ENCODE measurements around the gene TTC36. TPM values are rescaled to one million over a fixed set of nuclear protein-coding genes. Genes with fewer than 3 reads are reported as not detected.

The TTC36 gene
- total and polyA plus RNA-seq, 2 experiments from 2014 or later = 3.1 to 4.9 TPM

- no peak for TF ChIP-seq CTCF (IDR thresholded peaks at IDR 0.05; ENCODE audit: poor library complexity)
- no peak for TF ChIP-seq EZH2 (IDR thresholded peaks at IDR 0.05; ENCODE audit: borderline replicate concordance)
- no peak for TF ChIP-seq EZH2phosphoT487 (IDR thresholded peaks at IDR 0.05; ENCODE audit: low read depth, severe bottlenecking, unreplicated experiment)
- DNase-seq (ENCODE audit: low spot score) = no peak
- H4K20me1 ChIP-seq (ENCODE audit: insufficient read depth, poor library complexity, severe bottlenecking) = no peaks in the 10 kb centered on the region
- H2AFZ ChIP-seq = no peak overlapping the region
- 86% methylated on average over 10 of the region's 10 CpGs for WGBS (ENCODE audit: low lambda C conversion rate, missing lambda C conversion rate)
- H3K36me3 ChIP-seq (replicated peaks; ENCODE audit: insufficient read depth, low read depth) = no peaks in the 10 kb centered on the region
- peak overlapping the region; percentile 91 for H3K27ac ChIP-seq
- H3K27me3 ChIP-seq = no peaks in the 10 kb centered on the region
- no peaks in the 10 kb centered on the region for H3K9me2 ChIP-seq (replicated peaks; ENCODE audit: insufficient read depth)
- peak overlapping the region; percentile 92 for H3K4me2 ChIP-seq
- H3K79me2 ChIP-seq = peaks cover 10% of the 10 kb centered on the region
- H3K4me1 ChIP-seq (ENCODE audit: insufficient read depth) = peaks cover 15% of the 10 kb centered on the region
- H3K9me3 ChIP-seq (ENCODE audit: low read depth) = no peaks in the 10 kb centered on the region
- H3K4me3 ChIP-seq = no peak overlapping the region
Measured at GRCh38 chr11:118532091-118532490, 4.8 kb downstream of the TTC36 start.

GRCh38 chr11:118532852-118533768 is 5.8 kb downstream of the TTC36 start:
- Histone ChIP-seq H2AFZ (no peak overlapping the region), H3K9me2 (replicated peaks; ENCODE audit: insufficient read depth) (no peaks in the 10 kb centered on the region), H3K4me3 (no peak overlapping the region), H3K9me3 (ENCODE audit: low read depth) (no peaks in the 10 kb centered on the region), H3K27me3 (no peaks in the 10 kb centered on the region), H3K4me2 (no peak overlapping the region), H3K27ac (peak overlapping the region; percentile 9), H3K79me2 (peaks cover 10% of the 10 kb centered on the region), H3K36me3 (replicated peaks; ENCODE audit: insufficient read depth, low read depth) (no peaks in the 10 kb centered on the region), H4K20me1 (ENCODE audit: insufficient read depth, poor library complexity, severe bottlenecking) (no peaks in the 10 kb centered on the region), H3K4me1 (ENCODE audit: insufficient read depth) (peaks cover 15% of the 10 kb centered on the region)
- DNase-seq (ENCODE audit: low spot score) = no peak
- TF ChIP-seq EZH2phosphoT487 (IDR thresholded peaks at IDR 0.05; ENCODE audit: low read depth, severe bottlenecking, unreplicated experiment) (no peak), EZH2 (IDR thresholded peaks at IDR 0.05; ENCODE audit: borderline replicate concordance) (no peak), CTCF (IDR thresholded peaks at IDR 0.05; ENCODE audit: poor library complexity) (no peak)
- 96% methylated on average over 19 of the region's 19 CpGs for WGBS (ENCODE audit: low lambda C conversion rate, missing lambda C conversion rate)

- H3K9me2 ChIP-seq (replicated peaks; ENCODE audit: insufficient read depth) = no peaks in the 10 kb centered on the region
- TF ChIP-seq EZH2phosphoT487 (IDR thresholded peaks at IDR 0.05; ENCODE audit: low read depth, severe bottlenecking, unreplicated experiment) = no peak
- TF ChIP-seq CTCF (IDR thresholded peaks at IDR 0.05; ENCODE audit: poor library complexity) = no peak
- TF ChIP-seq EZH2 (IDR thresholded peaks at IDR 0.05; ENCODE audit: borderline replicate concordance) = no peak
- H3K27ac ChIP-seq = peak overlapping the region; percentile 71
- H3K4me3 ChIP-seq = no peak overlapping the region
- H3K36me3 ChIP-seq (replicated peaks; ENCODE audit: insufficient read depth, low read depth) = no peaks in the 10 kb centered on the region
- H3K4me1 ChIP-seq (ENCODE audit: insufficient read depth) = peaks cover 15% of the 10 kb centered on the region
- no peaks in the 10 kb centered on the region for H4K20me1 ChIP-seq (ENCODE audit: insufficient read depth, poor library complexity, severe bottlenecking)
- no peaks in the 10 kb centered on the region for H3K9me3 ChIP-seq (ENCODE audit: low read depth)
- peaks cover 10% of the 10 kb centered on the region for H3K79me2 ChIP-seq
- WGBS (ENCODE audit: low lambda C conversion rate, missing lambda C conversion rate) = 79% methylated on average over 27 of the region's 27 CpGs
- H3K4me2 ChIP-seq = no peak overlapping the region
- no peak overlapping the region for H2AFZ ChIP-seq
- no peaks in the 10 kb centered on the region for H3K27me3 ChIP-seq
- DNase-seq (ENCODE audit: low spot score) = peak; percentile 51
Measured at GRCh38 chr11:118533769-118534729, 6.8 kb downstream of the TTC36 start.
